Effector memory CD4-positive, alpha-beta T cell (primary cell): ENCODE data around the gene CTNNA2.

ENCODE experiments used
- DNase-seq, 3 donors: peaks; one replicate each; pipeline ENCODE4 v3.0.0-alpha.2; 2020
- H3K27ac ChIP-seq: 2 replicates; pipeline ENCODE4 v1.7.0; 2013; ENCODE audit warnings: mild to moderate bottlenecking, low read length, moderate library complexity; ENCODE audit not compliant: insufficient read depth, poor library complexity, severe bottlenecking
- H3K27me3 ChIP-seq: replicated peaks from 2 replicates; pipeline ENCODE4 v1.7.0; 2013; ENCODE audit warnings: mild to moderate bottlenecking, low read length; ENCODE audit not compliant: insufficient read depth, control insufficient read depth, poor library complexity, severe bottlenecking
- H3K36me3 ChIP-seq: 2 replicates; pipeline ENCODE4 v1.7.0; 2013; ENCODE audit warnings: mild to moderate bottlenecking, low read length, moderate library complexity; ENCODE audit not compliant: control insufficient read depth, insufficient read depth
- H3K4me1 ChIP-seq: 2 replicates; pipeline ENCODE4 v1.7.0; 2013; ENCODE audit warnings: low read length, mild to moderate bottlenecking; ENCODE audit not compliant: control insufficient read depth, insufficient read depth, poor library complexity, severe bottlenecking
- H3K4me3 ChIP-seq: 2 replicates; pipeline ENCODE4 v1.7.0; 2013; ENCODE audit warnings: low read length, low read depth, mild to moderate bottlenecking; ENCODE audit not compliant: insufficient read depth, poor library complexity, severe bottlenecking
- H3K9me3 ChIP-seq: 2 replicates; pipeline ENCODE4 v1.7.0; 2013; ENCODE audit warnings: mild to moderate bottlenecking, low read length, moderate library complexity; ENCODE audit not compliant: control insufficient read depth

The CTNNA2 gene

GRCh38 chr2:80299661-80300060 is 786.8 kb downstream of the CTNNA2 start:
- no peaks in the 10 kb centered on the region for H3K27me3 ChIP-seq
- no peaks in the 10 kb centered on the region for H3K36me3 ChIP-seq
- no peak overlapping the region for H3K27ac ChIP-seq
- H3K4me1 ChIP-seq: no peaks in the 10 kb centered on the region
- DNase-seq: no peak
- no peak overlapping the region for H3K4me3 ChIP-seq
- no peaks in the 10 kb centered on the region for H3K9me3 ChIP-seq

GRCh38 chr2:80300346-80300745 is 787.5 kb downstream of the CTNNA2 start:
- Histone ChIP-seq H3K27me3 (no peaks in the 10 kb centered on the region), H3K27ac (no peak overlapping the region), H3K36me3 (no peaks in the 10 kb centered on the region), H3K4me1 (no peaks in the 10 kb centered on the region), H3K9me3 (no peaks in the 10 kb centered on the region), H3K4me3 (no peak overlapping the region)
- no peak for DNase-seq

GRCh38 chr2:80300954-80301353 is 788.1 kb downstream of the CTNNA2 start:
- no peak for DNase-seq
- H3K9me3 ChIP-seq: no peaks in the 10 kb centered on the region
- H3K27ac ChIP-seq: no peak overlapping the region
- H3K36me3 ChIP-seq: no peaks in the 10 kb centered on the region
- no peaks in the 10 kb centered on the region for H3K4me1 ChIP-seq
- no peaks in the 10 kb centered on the region for H3K27me3 ChIP-seq
- no peak overlapping the region for H3K4me3 ChIP-seq

- no peak for DNase-seq
- H3K27ac ChIP-seq: no peak overlapping the region
- H3K27me3 ChIP-seq: no peaks in the 10 kb centered on the region
- no peaks in the 10 kb centered on the region for H3K36me3 ChIP-seq
- H3K4me3 ChIP-seq: no peak overlapping the region
- H3K4me1 ChIP-seq: no peaks in the 10 kb centered on the region
- no peaks in the 10 kb centered on the region for H3K9me3 ChIP-seq
Observed at GRCh38 chr2:80302001-80302313, 789.1 kb downstream of the CTNNA2 start.

GRCh38 chr2:80302314-80303005 is 789.6 kb downstream of the CTNNA2 start:
- H3K9me3 ChIP-seq: no peaks in the 10 kb centered on the region
- H3K27me3 ChIP-seq: no peaks in the 10 kb centered on the region
- H3K4me3 ChIP-seq: no peak overlapping the region
- H3K4me1 ChIP-seq: no peaks in the 10 kb centered on the region
- no peaks in the 10 kb centered on the region for H3K36me3 ChIP-seq
- H3K27ac ChIP-seq: no peak overlapping the region
- no peak for DNase-seq

GRCh38 chr2:80303006-80303908 is 790.4 kb downstream of the CTNNA2 start:
- H3K36me3 ChIP-seq: no peaks in the 10 kb centered on the region
- H3K9me3 ChIP-seq: no peaks in the 10 kb centered on the region
- H3K4me3 ChIP-seq: no peak overlapping the region
- no peaks in the 10 kb centered on the region for H3K4me1 ChIP-seq
- DNase-seq: no peak
- no peaks in the 10 kb centered on the region for H3K27me3 ChIP-seq
- H3K27ac ChIP-seq: no peak overlapping the region

- H3K36me3 ChIP-seq: no peaks in the 10 kb centered on the region
- H3K4me1 ChIP-seq: no peaks in the 10 kb centered on the region
- no peak for DNase-seq
- H3K4me3 ChIP-seq: no peak within 1 kb of the TSS
- no peak within 1 kb of the TSS for H3K27ac ChIP-seq
- H3K9me3 ChIP-seq: no peaks in the 10 kb centered on the region
- H3K27me3 ChIP-seq: no peaks in the 10 kb centered on the region
Observed at GRCh38 chr2:80303909-80304837, 791.3 kb downstream of the CTNNA2 start, which contains the start of gene LRRTM1. Gene LRRTM1 (minus strand): TSS chr2:80304752. CDS start chr2:80303819, 933 bp downstream.

- Histone ChIP-seq H3K4me3 (no peak overlapping the region), H3K9me3 (no peaks in the 10 kb centered on the region), H3K27me3 (no peaks in the 10 kb centered on the region), H3K36me3 (no peaks in the 10 kb centered on the region), H3K27ac (no peak overlapping the region), H3K4me1 (no peaks in the 10 kb centered on the region)
- DNase-seq: no peak
Observed at GRCh38 chr2:80311304-80311703, 798.5 kb downstream of the CTNNA2 start.

GRCh38 chr2:80312282-80312839 is 799.5 kb downstream of the CTNNA2 start:
- no peak overlapping the region for H3K27ac ChIP-seq
- H3K36me3 ChIP-seq: no peaks in the 10 kb centered on the region
- no peaks in the 10 kb centered on the region for H3K27me3 ChIP-seq
- H3K4me3 ChIP-seq: no peak overlapping the region
- no peaks in the 10 kb centered on the region for H3K9me3 ChIP-seq
- no peaks in the 10 kb centered on the region for H3K4me1 ChIP-seq
- no peak for DNase-seq
